ENCODE results near the gene MTFMT.

The MTFMT gene

GRCh38 chr15:65034719-65035118, 5.3 kb upstream of the MTFMT start:
- TF ChIP-seq CTCF (IDR thresholded peaks at IDR 0.05; ENCODE audit: control extremely low read depth, extremely low read depth, low read depth, missing control alignments): no peak
- POLR2A ChIA-PET: interaction anchor here (1.0 to 2.6 kb wide), 2 partner anchors 263 to 270 kb away, joined by 5 to 9 read pairs; partner anchors contain the start of gene RNU5B-1
- DNase-seq (ENCODE audit: extremely low spot score): no peak
- CTCF ChIA-PET: interaction anchor here (0.8 to 2.5 kb wide), 12 partner anchors 9 to 237 kb away, joined by 3 to 22 read pairs (median 5); partner anchors contain the start of gene KBTBD13

GRCh38 chr15:65033659-65034269, 4.3 kb upstream of the MTFMT start:
- TF ChIP-seq CTCF (IDR thresholded peaks at IDR 0.05; ENCODE audit: control extremely low read depth, extremely low read depth, low read depth, missing control alignments): peak; percentile 69
- POLR2A ChIA-PET: interaction anchor here (1.0 to 2.6 kb wide), 2 partner anchors 264 to 271 kb away, joined by 5 to 9 read pairs; partner anchors contain the start of gene RNU5B-1
- DNase-seq (ENCODE audit: extremely low spot score): peak; percentile 60
- CTCF ChIA-PET: interaction anchor here (0.6 to 2.5 kb wide), 27 partner anchors 9 to 367 kb away, joined by 3 to 22 read pairs (median 4); partner anchors contain the start of genes KBTBD13, PARP16, RNU5B-1 and SPG21

GRCh38 chr15:65032801-65033537, 3.5 kb upstream of the MTFMT start:
- ChIA-PET CTCF (interaction anchor here (0.9 to 2.5 kb wide), 17 partner anchors 9 to 368 kb away, joined by 3 to 22 read pairs (median 4); partner anchors contain the start of genes KBTBD13 and SPG21), POLR2A (interaction anchor here (2.6 kb wide), 1 partner anchor 272 kb away, joined by 9 read pairs; the partner anchor contains the start of gene RNU5B-1)
- TF ChIP-seq CTCF (IDR thresholded peaks at IDR 0.05; ENCODE audit: control extremely low read depth, extremely low read depth, low read depth, missing control alignments): peak; percentile 50
- no peak for DNase-seq (ENCODE audit: extremely low spot score)

- ChIA-PET POLR2A (no interaction called here), CTCF (no interaction called here)
- no peak for DNase-seq (ENCODE audit: extremely low spot score)
- TF ChIP-seq CTCF (IDR thresholded peaks at IDR 0.05; ENCODE audit: control extremely low read depth, extremely low read depth, low read depth, missing control alignments): no peak
These were observed 333 bp upstream of the MTFMT start for GRCh38 chr15:65029736-65030208.

GRCh38 chr15:65028338-65028737, 1.1 kb downstream of the MTFMT start:
- DNase-seq (ENCODE audit: extremely low spot score): no peak
- POLR2A ChIA-PET: no interaction called here
- CTCF ChIA-PET: no interaction called here
- TF ChIP-seq CTCF (IDR thresholded peaks at IDR 0.05; ENCODE audit: control extremely low read depth, extremely low read depth, low read depth, missing control alignments): no peak

- ChIA-PET POLR2A (no interaction called here), CTCF (no interaction called here)
These were observed 1.8 kb downstream of the MTFMT start for GRCh38 chr15:65027593-65027992.

More at GRCh38 chr15:65027593-65027992, 1.8 kb downstream of the MTFMT start:
- no peak for DNase-seq (ENCODE audit: extremely low spot score)
- no peak for TF ChIP-seq CTCF (IDR thresholded peaks at IDR 0.05; ENCODE audit: control extremely low read depth, extremely low read depth, low read depth, missing control alignments)
